RKO (cell line): ENCODE measurements around the gene ATAD3B.
"Not testable (repeated sequence)": the region's sequence is repeated elsewhere in the genome, so short reads cannot be mapped to it uniquely, and the experiment has no call there.

ENCODE experiments used
- DNase-seq: peaks from one replicate; pipeline ENCODE4 v3.0.0-alpha.2; 2016; ENCODE audit warnings: low spot score

ATAD3B gene

DNA sequence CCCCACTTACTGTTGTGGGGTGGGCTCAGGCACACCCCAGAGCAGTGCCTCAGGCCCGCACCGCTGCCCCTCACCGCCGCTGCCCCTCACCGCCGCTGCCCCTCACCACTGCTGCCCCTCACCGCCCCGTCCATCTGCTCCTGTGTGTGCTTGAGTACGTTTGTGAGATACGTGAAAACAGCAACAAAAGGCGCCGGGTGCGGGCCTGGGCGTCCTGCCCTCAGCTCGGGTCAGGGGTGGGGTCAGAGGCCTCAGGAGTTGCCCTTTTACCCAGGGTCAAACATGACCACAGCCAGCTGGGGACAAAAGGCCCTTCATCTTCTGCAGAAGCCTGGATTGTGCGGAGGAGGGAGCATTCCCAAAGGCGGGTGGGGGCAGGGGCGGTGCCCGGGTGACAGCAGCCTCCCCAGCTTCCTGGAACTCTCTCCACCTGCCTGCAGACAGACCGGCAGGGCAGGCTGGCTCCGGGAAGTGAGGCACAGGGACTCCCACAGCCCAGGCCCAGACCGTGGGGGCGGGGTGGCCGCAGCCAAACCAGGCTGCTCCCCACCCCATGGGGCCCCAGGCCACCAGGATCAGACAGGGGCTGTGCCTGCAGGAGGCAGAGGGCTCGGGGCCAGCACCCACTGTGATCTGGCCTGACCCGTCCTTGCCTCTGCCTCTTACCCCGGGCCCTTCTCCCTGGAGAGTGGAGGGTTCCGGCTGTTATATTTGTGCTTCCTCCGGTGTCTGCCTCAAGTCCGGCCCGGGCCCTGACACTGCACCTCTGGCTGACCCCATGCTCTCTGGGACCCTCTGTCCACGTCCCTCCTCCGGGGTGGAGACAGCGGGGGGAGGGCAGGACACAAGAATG lies 38.4 kb upstream of the ATAD3B start:
- no peak for DNase-seq

DNA sequence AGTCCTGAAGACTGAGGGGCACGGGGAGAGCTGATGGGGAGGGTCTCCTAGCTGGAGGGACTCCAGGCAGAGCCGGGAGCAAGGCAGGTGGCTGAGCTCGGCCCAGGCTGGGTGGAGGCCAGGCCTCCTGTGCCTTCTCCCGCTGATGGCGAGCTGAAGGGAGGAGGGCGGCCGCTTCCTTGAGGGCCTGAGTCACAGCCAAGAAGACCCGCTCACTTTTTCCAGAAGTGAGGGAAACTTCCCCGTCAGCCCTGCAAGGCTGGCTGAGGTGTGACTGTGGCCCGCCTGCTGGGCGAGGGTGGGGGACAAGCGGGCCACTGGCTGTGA lies 37.8 kb upstream of the ATAD3B start:
- DNase-seq = peak; percentile 27

DNA sequence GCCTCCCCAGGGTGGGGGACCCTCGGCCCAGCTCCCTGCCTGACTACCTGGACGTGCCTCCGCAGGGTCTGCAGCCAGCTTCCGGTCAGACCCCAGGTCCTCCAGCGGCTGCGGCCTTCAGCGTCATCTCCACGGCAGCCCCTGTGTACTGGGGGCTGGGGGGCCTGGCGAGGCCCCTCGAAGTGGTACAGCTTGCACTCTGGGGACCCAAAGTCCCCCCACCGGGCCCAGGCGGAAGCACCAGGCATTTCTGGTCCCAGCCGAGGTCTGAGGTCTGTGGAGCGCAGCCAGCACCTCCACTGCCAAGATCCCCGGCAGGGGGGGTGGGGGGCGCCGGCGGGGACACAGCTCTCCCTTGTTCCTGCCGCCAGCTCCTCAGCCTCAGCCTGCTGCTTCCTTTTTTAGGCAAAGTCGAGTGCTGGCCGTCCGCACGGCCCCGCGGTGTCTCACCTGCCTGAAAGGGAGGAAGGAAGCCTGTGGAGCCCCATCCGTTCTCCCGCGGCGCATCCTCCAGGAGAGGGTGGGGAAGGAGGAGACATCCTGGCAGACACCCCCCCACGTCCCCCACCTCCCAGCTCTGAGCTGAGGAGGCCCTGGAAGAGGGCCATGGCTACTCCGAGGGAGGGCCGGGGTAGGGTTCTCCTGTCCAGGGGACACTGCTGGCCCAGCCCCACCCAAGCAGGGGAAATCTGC lies 37.3 kb upstream of the ATAD3B start:
- no peak for DNase-seq

DNA sequence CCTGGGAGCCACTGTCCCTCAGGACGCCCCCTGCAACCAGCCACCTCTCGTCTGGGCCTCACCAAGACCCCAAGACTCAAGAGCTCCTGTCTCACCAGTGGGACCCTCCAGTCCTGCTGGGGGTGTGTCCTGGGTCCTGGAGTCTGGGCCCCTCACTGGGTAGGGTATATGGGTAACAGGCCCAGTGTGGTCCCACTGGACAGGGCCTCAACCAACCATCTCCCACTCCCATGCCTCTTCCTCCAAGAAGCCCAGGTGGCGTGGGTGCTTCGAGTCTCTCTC lies 36.8 kb upstream of the ATAD3B start:
- no peak for DNase-seq

DNA sequence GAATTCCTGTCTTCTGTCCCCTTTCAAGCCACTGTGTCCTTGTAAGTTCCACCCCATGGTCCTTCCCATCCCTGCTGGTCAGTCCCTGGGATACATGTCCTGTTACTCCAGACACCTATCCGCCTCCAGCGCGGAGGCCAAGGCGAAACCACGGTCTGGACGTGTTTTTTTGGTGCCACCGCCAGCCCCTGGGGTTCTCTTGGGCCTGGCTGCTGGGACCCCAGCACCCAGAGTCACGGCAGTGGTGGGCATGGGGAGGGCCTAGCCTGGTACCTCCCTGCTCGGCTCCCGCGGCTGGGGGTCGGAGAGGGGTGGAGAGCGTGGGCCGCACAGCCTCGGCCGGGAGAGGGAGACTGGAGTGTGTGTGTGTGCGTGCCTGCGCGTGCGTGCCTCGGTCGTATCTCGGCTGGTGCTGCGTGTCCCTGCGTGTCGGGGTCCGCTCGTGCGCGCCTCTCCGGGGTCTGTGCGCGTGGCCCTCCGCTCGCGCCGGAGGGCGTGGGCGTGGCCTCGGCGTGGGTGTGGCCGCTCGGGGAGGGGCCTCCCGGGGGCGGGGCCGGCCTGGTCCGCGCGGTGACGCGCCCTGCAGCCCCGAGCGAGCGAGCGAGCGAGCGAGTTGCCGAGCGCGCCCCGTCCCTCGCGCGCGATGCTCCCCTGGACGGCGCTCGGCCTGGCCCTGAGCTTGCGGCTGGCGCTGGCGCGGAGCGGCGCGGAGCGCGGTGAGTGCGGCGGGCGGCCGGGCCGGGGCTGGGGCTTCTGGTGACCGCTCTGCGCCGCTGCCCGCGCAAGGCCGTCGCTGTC lies 36.3 kb upstream of the ATAD3B start, which contains the start of gene VWA1:
Gene VWA1, plus strand, starts transcription at position 585 of the 798 bp plus-strand sequence. Its CDS starts 59 bp downstream, at position 644.
- peak; percentile 59 for DNase-seq

DNA sequence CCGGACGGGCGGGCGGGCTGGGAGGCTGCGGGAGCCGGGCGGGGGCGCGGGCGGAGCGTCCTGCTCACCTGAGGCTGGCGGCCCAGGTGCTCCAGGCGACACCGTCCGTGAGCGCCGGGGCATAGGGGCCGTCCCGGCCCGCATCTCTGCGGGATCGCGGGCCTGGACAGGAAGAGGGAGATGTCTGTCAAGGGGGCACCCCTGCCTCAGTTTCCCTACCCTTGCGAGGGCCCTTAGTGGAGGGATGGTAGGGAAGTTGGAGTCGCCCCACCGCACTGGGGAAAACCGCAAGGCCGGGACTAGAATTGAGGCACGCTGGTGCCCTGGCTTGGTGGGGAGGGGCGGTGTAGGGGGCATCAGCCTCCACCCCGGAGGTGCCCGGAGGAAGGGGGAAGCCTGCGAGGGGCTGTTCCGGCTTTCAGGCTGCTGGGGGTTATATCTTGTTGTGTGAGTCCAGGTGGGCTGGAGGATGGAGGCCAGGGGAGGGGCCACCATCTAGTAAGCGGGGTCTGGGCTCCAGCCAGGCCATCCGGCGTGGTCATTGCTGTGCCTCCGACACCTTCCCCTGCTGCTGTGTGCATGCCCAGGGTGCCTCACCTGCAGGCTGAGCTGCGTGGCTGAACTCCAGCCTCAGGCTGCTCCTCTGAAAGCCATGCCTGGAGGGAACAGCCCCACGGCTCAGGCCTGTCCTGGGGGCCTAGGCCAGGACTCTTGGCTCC lies 35.5 kb upstream of the ATAD3B start:
- no peak for DNase-seq

DNA sequence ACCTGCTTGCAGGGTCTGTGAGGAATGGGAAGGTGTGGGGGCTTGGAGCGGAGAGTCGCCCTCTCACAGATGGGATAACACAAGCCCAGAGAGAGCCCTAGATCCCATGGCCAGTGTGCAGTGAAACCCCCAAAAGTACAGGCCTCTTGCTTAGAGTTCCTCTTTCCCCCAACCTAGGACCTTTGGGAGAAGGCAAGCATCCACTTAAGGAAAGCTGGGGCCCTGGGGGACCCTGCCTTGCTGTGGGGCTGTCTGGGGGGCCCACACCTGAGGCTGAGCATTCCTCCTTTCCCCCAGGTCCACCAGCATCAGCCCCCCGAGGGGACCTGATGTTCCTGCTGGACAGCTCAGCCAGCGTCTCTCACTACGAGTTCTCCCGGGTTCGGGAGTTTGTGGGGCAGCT lies 34.9 kb upstream of the ATAD3B start:
- no peak for DNase-seq

DNA sequence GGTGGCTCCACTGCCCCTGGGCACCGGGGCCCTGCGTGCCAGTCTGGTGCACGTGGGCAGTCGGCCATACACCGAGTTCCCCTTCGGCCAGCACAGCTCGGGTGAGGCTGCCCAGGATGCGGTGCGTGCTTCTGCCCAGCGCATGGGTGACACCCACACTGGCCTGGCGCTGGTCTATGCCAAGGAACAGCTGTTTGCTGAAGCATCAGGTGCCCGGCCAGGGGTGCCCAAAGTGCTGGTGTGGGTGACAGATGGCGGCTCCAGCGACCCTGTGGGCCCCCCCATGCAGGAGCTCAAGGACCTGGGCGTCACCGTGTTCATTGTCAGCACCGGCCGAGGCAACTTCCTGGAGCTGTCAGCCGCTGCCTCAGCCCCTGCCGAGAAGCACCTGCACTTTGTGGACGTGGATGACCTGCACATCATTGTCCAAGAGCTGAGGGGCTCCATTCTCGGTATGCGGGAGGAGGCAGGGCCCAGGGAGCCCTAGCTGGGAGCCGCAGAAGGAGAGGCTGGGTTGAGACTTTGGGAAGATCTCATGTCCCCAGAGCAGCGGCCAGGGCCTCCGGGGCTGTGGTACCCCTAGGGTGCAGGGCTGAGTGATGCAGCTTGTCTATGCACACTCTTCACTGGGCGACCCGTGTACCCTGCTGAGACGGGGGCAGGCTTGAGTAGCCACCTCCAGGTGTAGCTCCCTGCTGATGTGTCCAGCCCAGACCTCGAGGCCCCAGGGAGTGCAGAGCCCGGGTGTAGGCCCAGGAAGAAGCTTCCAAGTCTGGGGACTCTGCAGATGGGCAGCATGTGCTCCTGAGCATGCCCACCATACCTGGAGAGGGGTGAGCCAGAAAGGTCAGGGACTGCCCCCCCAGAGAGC lies 34.3 kb upstream of the ATAD3B start:
- DNase-seq = no peak

DNA sequence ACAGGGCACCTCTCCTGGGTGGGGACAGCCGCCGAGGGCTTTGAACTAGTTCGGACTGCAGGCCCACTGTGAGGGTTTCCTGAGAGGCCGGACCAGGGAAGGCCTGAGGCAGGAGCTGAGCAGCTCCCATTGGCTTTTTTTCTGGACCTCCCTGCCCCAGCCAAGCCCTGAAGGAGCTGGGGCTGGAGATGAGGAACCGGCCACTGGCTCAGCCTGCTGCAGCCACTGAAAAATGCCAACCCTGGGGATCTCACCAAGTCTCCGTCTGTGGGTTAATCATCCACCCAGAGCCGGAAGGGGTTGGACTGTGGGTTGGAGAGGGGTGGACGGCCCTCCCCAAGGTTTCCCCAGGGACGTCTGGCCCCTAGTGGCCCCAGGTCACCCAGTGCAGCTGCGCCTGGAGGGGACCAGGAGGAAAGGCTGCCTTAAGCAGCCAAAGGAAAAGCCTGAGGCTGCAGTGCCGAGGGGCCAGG lies 33.6 kb upstream of the ATAD3B start:
- no peak for DNase-seq

DNA sequence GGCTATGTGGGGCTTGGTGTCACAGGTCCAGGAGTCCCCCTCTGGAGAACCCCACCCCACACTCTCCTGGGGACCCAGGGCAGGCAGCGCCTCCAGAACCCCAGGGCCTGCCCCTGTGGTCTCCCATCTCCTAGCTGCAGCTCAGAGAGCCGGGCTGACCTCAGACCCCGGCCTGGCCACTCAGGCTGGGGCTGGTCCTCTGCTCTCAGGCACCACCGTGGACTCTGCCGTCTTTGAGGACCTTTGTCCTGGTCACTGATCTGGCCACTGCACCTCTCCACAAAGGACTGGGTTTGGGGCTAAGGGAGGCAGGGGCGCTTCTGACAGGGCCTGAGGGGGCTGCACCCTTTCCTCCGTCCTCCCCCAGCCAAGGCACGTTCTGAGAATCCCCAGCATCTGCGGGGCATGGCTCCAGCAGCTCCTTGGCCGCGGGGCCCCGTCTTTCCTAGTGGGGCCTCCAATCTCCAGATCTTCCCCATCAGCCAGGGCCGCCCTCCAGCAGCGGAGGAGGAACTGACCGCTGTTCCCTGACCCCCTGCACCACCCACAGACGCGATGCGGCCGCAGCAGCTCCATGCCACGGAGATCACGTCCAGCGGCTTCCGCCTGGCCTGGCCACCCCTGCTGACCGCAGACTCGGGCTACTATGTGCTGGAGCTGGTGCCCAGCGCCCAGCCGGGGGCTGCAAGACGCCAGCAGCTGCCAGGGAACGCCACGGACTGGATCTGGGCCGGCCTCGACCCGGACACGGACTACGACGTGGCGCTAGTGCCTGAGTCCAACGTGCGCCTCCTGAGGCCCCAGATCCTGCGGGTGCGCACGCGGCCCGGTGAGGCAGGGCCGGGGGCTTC lies 32.8 kb upstream of the ATAD3B start:
- DNase-seq = no peak

DNA sequence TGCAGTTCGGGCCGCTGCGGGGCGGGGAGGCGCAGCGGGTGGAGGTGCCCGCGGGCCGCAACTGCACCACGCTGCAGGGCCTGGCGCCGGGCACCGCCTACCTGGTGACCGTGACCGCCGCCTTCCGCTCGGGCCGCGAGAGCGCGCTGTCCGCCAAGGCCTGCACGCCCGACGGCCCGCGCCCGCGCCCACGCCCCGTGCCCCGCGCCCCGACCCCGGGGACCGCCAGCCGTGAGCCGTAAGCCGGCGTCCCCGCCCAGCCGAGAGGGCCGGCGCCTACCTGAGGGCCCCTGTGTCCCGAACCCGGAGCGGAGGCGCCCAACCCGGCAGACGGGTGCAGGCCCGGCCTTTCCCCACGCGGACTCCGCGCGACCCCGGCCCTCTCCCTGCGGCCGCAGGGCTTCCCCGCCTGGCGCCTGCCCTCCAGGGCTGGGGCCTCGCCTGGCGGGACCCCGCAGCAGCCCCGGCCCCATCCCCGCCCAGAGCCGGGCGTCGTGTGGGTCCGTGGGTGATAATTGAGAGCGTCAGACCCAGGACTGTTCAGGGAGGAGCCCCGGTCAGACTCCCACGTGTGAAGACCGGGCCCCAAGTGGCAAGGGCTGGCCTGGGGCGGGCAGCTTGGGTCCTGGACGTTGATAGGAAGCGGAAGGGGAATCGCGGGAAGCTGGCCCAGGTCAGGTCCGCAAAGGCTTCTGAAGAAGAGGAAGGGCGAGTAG lies 31.9 kb upstream of the ATAD3B start:
- DNase-seq = no peak

DNA sequence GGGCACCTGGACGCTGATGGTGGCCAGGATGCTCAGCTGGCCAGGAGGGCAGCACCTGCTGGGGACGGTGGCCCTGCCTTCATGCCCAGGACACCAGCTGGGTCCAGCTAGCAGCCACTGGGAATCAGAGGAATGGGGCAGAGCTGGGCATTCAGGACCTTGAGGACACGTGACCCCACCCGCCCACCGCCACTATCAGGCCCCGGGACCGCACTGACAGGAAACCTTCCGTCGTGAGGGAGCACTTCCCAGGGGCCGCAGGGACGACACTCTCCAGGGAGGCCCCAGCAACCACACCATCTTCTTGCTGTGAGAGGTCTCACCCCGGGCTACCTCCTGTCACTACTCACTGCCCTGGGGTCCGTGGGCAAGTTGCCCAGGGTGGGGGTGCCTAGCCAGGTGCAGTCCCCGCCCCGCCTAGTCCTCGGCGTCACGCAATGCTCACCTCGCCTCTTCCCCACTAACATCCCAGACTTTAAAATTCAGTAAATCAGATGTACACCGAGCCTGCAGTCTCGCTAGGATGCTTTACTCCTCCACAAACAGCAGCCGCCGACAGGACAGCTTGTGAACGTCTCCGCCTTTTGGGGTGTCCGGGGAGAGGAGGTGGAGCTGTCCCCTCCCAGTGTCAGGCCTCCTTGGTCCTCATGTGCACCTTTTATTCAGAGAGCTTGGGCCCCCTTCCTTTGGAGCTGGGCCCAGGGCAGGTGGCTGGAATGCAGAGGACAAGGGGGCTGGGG lies 31.1 kb upstream of the ATAD3B start:
- DNase-seq = no peak

DNA sequence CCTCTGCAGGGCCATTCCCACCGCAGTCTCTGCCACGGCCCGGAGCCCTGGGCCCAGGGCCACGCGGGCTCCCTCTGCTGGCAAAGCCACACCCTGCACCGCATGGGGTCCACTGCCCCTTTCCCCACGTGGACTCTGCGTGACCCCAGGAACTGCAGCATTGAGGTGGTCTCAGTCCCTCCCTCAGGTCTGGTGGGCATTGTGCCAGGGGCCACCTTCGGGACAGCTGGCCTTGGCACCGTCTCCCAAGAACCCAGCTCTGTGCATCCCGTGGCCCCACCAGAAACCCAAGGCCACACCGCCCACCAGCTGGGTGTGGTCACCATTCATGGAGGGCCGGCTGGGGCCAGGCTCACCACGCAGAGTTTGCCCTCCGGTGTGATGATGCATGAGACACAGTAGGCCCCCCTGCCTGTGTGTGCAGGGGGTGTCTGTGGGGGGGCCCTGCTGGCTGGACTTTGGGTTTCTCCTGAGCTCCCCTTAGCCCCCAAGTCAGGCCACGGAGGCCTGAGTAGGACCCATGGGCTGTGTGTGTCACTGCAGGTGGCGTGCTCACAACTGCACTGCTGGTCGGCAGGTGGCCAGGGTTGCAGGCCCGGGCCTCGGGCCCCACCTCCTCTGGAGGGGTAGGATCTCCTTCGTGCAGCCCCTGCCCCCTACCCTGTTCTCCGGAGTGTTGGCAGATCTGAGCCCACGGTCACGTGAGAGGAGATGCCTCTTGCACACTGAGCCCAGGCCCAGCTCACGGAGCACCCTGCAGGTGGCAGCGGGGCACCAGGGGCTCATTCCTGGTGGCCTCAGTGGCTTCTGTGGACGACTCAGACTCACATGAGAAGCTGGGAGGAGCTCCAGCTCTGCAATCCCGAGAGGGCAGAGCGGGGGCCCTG lies 30.3 kb upstream of the ATAD3B start:
- no peak for DNase-seq

DNA sequence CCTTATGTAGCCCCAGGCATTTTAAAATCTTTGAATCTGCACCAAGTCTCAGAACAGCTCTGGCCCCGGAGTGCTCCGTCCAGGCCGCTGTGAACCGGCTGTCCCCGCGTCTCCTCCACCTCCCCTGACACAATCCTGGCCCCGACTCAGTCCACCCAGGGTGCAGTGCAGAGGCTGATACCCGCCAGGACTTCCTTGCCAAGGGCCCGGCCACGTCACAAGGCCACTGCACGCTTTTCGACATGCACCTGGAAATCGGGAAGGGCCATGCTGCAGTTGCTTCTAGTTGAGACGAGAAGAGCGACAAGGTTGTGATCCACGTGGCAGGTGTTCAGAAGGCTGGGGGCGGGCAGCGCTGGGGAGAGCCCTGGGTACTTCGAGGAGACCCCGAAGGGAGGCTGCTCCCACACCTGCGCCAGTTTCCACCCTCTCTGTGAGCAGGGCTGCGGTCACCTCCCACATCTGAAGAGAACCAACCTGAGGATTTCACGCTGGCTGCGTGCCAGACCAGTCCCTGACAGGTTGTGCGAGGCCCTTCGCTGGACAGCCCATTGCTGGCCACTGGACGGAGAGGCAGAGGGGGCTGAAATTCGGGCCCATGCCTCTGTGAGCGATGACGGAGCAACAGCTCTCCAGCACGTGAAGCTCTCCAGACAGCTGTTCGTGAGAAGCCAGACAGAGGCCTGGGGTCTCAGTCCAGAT lies 29.3 kb upstream of the ATAD3B start:
- DNase-seq = no peak

DNA sequence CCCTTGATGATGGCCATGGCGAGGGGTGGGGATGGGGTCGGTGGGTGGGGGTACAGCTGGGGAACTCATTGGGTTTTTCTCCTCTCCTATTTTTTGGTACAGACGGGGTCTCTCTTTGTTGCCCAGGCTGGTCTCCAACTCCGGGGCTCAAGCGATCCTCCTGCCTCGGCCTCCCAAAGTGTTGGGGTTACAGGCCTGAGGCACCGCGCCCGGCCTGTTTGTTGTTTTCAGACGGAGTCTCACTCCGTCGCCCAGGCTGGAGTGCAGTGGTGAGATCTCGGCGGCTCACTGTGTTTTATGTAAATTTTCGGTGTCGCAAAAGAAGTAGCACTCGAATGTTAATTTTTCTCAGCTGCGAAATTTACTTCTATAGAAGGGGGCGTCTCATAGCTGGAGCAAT lies 24.9 kb upstream of the ATAD3B start:
- not testable (repeated sequence) for DNase-seq

DNA sequence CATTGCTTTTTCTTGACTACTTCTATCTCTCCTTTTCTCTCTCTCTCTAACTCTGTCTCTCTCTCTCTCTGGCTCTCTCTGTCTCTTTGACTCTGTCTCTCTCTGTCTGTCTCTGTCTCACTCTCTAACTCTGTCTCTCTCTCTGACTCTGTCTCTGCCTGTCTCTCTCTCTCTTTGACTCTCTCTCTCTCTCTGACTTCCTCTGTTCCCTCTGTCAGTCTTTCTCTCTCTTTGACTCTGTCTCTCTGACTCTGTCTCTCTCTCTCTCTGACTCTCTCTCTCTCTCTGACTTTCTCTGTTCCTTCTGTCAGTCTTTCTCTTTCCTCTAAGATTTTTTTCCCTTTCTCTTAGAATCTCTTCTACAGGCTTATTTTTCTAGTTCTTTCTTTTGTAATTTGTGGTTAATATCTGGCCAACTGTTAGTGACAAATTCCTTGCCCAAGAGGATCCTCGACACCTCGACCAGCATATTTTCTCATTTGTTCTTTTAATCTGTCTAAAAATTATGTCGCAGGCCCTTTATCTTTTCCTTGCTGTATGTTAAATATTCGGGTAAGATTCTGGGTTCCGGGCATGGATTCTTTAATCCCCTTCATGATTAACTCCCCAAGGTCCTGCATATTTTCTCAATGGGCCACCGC lies 22.3 kb upstream of the ATAD3B start, which contains the start of gene ATAD3C:
Gene ATAD3C, plus strand, starts transcription at position 591 of the 641 bp plus-strand sequence. CDS start 995 bp downstream, outside the sequence.
- DNase-seq = no peak
